ENCODE results near the gene OPN4.

OPN4 gene

DNA sequence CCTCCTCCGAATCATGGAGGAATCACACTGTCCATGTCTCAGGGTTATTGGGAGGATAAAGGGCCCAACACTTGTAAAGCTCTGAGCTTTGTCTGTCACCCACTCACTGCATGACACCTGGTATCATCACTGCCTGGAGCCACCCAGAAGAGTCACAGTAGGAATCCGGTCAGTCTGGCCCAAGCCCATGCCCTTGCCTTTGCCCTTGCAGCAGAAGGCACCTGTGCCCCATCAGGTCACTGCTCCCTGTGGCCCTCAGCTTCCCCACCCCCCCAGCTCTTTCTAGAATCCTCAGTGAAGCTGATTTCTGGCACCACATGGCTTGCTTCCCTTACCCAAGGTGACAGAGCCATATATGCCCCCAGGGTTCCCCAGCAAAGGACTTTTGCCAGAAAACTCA lies 28.3 kb downstream of the OPN4 start:
- H3K4me3 ChIP-seq (replicated peaks; ENCODE audit: insufficient read depth, low read length): no peak overlapping the region
- TF ChIP-seq, protein P1, sequence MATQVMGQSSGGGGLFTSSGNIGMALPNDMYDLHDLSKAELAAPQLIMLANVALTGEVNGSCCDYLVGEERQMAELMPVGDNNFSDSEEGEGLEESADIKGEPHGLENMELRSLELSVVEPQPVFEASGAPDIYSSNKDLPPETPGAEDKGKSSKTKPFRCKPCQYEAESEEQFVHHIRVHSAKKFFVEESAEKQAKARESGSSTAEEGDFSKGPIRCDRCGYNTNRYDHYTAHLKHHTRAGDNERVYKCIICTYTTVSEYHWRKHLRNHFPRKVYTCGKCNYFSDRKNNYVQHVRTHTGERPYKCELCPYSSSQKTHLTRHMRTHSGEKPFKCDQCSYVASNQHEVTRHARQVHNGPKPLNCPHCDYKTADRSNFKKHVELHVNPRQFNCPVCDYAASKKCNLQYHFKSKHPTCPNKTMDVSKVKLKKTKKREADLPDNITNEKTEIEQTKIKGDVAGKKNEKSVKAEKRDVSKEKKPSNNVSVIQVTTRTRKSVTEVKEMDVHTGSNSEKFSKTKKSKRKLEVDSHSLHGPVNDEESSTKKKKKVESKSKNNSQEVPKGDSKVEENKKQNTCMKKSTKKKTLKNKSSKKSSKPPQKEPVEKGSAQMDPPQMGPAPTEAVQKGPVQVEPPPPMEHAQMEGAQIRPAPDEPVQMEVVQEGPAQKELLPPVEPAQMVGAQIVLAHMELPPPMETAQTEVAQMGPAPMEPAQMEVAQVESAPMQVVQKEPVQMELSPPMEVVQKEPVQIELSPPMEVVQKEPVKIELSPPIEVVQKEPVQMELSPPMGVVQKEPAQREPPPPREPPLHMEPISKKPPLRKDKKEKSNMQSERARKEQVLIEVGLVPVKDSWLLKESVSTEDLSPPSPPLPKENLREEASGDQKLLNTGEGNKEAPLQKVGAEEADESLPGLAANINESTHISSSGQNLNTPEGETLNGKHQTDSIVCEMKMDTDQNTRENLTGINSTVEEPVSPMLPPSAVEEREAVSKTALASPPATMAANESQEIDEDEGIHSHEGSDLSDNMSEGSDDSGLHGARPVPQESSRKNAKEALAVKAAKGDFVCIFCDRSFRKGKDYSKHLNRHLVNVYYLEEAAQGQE (IDR thresholded peaks at IDR 0.05; ENCODE audit: insufficient replicate concordance, low read depth): no peak
- TF ChIP-seq POLR2AphosphoS5 (IDR thresholded peaks at IDR 0.05; ENCODE audit: low read depth) (no peak), GABPA (IDR thresholded peaks at IDR 0.05; ENCODE audit: low read depth) (no peak), SPI1 (IDR thresholded peaks at IDR 0.05; ENCODE audit: borderline replicate concordance, low read depth) (no peak)
- TF ChIP-seq, protein P2, sequence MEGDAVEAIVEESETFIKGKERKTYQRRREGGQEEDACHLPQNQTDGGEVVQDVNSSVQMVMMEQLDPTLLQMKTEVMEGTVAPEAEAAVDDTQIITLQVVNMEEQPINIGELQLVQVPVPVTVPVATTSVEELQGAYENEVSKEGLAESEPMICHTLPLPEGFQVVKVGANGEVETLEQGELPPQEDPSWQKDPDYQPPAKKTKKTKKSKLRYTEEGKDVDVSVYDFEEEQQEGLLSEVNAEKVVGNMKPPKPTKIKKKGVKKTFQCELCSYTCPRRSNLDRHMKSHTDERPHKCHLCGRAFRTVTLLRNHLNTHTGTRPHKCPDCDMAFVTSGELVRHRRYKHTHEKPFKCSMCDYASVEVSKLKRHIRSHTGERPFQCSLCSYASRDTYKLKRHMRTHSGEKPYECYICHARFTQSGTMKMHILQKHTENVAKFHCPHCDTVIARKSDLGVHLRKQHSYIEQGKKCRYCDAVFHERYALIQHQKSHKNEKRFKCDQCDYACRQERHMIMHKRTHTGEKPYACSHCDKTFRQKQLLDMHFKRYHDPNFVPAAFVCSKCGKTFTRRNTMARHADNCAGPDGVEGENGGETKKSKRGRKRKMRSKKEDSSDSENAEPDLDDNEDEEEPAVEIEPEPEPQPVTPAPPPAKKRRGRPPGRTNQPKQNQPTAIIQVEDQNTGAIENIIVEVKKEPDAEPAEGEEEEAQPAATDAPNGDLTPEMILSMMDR (IDR thresholded peaks at IDR 0.05; ENCODE audit: insufficient read depth, low read length): no peak
- no peaks in the 10 kb centered on the region for H3K27me3 ChIP-seq (ENCODE audit: insufficient read depth, poor library complexity, severe bottlenecking)
- H3K27ac ChIP-seq (replicated peaks): no peak overlapping the region
- no peak for DNase-seq (ENCODE audit: low read depth in 1 of 2, low spot score in 1 of 2)

DNA sequence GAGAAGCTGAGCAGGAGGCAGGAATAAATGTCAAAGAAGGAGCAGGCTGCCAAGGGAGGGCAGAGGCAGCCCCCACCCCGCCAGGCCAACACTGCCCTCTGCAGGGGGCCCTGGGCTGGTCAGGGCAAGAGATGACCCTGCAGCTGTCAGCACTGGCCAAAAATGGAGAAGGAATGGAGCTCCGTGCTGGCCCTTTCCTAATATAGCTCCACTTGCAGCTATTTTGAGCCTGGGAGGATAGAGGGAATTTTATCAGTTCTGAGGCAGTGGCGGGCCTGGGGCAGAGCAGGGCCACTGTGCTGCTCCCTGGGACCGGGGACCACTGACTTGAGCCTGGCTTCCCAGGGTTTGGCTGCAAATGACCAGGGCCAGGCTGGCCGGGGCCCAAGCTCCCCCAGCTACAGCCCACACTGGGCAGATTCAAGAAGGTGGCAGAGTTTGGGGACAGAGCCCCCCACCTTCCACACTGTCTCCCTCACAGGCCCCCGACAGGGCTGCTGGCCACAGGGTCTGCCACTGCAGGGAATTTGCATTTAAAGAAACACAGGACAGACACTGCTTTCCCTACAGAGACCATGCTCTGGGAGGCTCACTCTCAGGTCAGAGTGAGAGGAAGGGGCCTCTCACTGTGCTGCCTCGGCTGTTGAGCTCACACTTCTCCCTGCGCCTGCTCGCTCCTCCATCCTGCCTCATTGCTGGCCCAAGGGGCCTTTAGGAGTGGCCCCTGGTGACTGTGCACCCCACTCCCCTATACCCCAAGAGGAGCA lies 30.2 kb downstream of the OPN4 start:
- no peak for DNase-seq (ENCODE audit: low read depth in 1 of 2, low spot score in 1 of 2)
- H3K27ac ChIP-seq (replicated peaks): no peak overlapping the region

DNA sequence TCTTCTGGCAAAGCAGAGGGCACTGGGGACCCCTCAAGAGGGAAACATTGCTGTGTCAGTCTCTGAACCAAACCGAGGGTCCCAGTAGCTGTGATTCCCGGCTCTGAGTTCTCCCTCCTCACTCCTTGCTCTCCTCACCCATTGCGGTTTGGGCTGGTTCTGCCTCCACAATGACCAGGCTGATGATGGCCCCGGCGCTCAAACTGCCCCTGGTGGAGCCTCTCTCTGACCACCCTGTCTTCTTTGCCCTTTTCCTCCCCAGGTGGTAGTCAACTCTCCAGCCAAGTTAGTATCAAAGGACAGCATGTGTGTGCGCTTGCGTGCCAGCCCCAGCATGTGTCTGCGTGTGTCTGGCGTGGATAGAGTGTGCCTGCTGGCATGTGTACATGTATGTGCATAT lies 31.1 kb downstream of the OPN4 start:
- H3K27me3 ChIP-seq (ENCODE audit: insufficient read depth, poor library complexity, severe bottlenecking): no peaks in the 10 kb centered on the region
- no peak for DNase-seq (ENCODE audit: low read depth in 1 of 2, low spot score in 1 of 2)
- TF ChIP-seq POLR2AphosphoS5 (IDR thresholded peaks at IDR 0.05; ENCODE audit: low read depth) (no peak), GABPA (IDR thresholded peaks at IDR 0.05; ENCODE audit: low read depth) (no peak), SPI1 (IDR thresholded peaks at IDR 0.05; ENCODE audit: borderline replicate concordance, low read depth) (no peak)
- TF ChIP-seq, protein P2 (IDR thresholded peaks at IDR 0.05; ENCODE audit: insufficient read depth, low read length): no peak
- TF ChIP-seq, protein P1 (IDR thresholded peaks at IDR 0.05; ENCODE audit: insufficient replicate concordance, low read depth): no peak
- H3K4me3 ChIP-seq (replicated peaks; ENCODE audit: insufficient read depth, low read length): no peak overlapping the region
- H3K27ac ChIP-seq (replicated peaks): no peak overlapping the region

More for the DNA sequence above, 30.2 kb downstream of the OPN4 start:
- TF ChIP-seq SPI1 (IDR thresholded peaks at IDR 0.05; ENCODE audit: borderline replicate concordance, low read depth): no peak
- TF ChIP-seq, protein P1 (IDR thresholded peaks at IDR 0.05; ENCODE audit: insufficient replicate concordance, low read depth): no peak
- TF ChIP-seq GABPA (IDR thresholded peaks at IDR 0.05; ENCODE audit: low read depth): no peak
- TF ChIP-seq POLR2AphosphoS5 (IDR thresholded peaks at IDR 0.05; ENCODE audit: low read depth): no peak
- TF ChIP-seq, protein P2 (IDR thresholded peaks at IDR 0.05; ENCODE audit: insufficient read depth, low read length): no peak
- Histone ChIP-seq H3K27me3 (ENCODE audit: insufficient read depth, poor library complexity, severe bottlenecking) (no peaks in the 10 kb centered on the region), H3K4me3 (replicated peaks; ENCODE audit: insufficient read depth, low read length) (no peak overlapping the region)

All from HL-60 (cell line).